Measurements from ENCODE around the gene PKNOX2.

GRCh38 chr11:125351033-125351867 is 186.7 kb downstream of the PKNOX2 start:
- no peak for TF ChIP-seq POLR2A (IDR thresholded peaks at IDR 0.05; ENCODE audit: low read depth, low read length)
- TF ChIP-seq CTCF (conservative IDR thresholded peaks at IDR 0.05; ENCODE audit: low read depth, low read length) = no peak
- TF ChIP-seq CEBPB (IDR thresholded peaks at IDR 0.05; ENCODE audit: low read depth, low read length) = no peak
- no peak for TF ChIP-seq SMC3 (IDR thresholded peaks at IDR 0.05; ENCODE audit: low read depth, low read length)
- TF ChIP-seq BHLHE40 (IDR thresholded peaks at IDR 0.05; ENCODE audit: low read depth, low read length) = no peak
- TF ChIP-seq FOS (IDR thresholded peaks at IDR 0.05; ENCODE audit: low read depth, low read length) = no peak
- no peak for TF ChIP-seq NFE2L2 (IDR thresholded peaks at IDR 0.05; ENCODE audit: low read depth, low read length)
- no peak for TF ChIP-seq MXI1 (IDR thresholded peaks at IDR 0.05; ENCODE audit: borderline replicate concordance, low read depth, low read length)
- no peak for TF ChIP-seq USF2 (IDR thresholded peaks at IDR 0.05; ENCODE audit: low read depth, low read length)
- TF ChIP-seq ELK1 (IDR thresholded peaks at IDR 0.05; ENCODE audit: borderline replicate concordance, low read depth, low read length) = no peak

Data from IMR-90 (cell line).